Frontal cortex (tissue), 1 donor: ENCODE measurements around the gene CTAGE8. TPM values are rescaled to one million over a fixed set of nuclear protein-coding genes. Genes with fewer than 3 reads are reported as not detected.

Source experiments
- total RNA-seq: library from RNA; depleted of rRNA; stranded (reverse); fragments of >200 nt; gene quantifications from one replicate; pipeline ENCODE4 v1.2.3, GENCODE V29; 2014

The CTAGE8 gene
- total RNA-seq, 1 donor from 2014 or later, result 0.41 TPM

Other genes with a start within 250 kb of the CTAGE8 start
- gene OR2A5, start 220.3 kb downstream of the CTAGE8 start, total RNA-seq, result not detected
- gene OR2A25, start 199.5 kb downstream of the CTAGE8 start, total RNA-seq, result not detected
- not detected for gene OR2A12, start 183.0 kb downstream of the CTAGE8 start, total RNA-seq
- gene OR2A2, start 159.7 kb downstream of the CTAGE8 start, total RNA-seq, result not detected
- not detected for gene OR2A14, start 146.1 kb downstream of the CTAGE8 start, total RNA-seq
- 0.41 TPM for gene CTAGE4, start 85.8 kb downstream of the CTAGE8 start, total RNA-seq
- gene ARHGEF35, start 73.5 kb downstream of the CTAGE8 start, total RNA-seq, result 0.82 TPM
- under 0.01 TPM for gene OR2A42, start 29.7 kb downstream of the CTAGE8 start, total RNA-seq
- not detected for gene OR2A7, start 4.5 kb downstream of the CTAGE8 start, total RNA-seq
- not detected for gene OR2A1, start 43.1 kb upstream of the CTAGE8 start, total RNA-seq
- gene ARHGEF5, start 86.1 kb upstream of the CTAGE8 start, total RNA-seq, result 0.82 TPM
- not detected for gene NOBOX, start 134.4 kb upstream of the CTAGE8 start, total RNA-seq